C4-2B (cell line): ENCODE measurements around the gene BCL2L13.

Experiments
- CTCF ChIP-seq: fragments of 450-650 bp; conservative IDR thresholded peaks from 2 replicates; pipeline ENCODE4 v1.5.1; 2017; ENCODE audit warnings: mild to moderate bottlenecking
- ZFX ChIP-seq: fragments of 450-650 bp; IDR thresholded peaks from 2 replicates; pipeline ENCODE4 v1.6.1; 2017

DNA sequence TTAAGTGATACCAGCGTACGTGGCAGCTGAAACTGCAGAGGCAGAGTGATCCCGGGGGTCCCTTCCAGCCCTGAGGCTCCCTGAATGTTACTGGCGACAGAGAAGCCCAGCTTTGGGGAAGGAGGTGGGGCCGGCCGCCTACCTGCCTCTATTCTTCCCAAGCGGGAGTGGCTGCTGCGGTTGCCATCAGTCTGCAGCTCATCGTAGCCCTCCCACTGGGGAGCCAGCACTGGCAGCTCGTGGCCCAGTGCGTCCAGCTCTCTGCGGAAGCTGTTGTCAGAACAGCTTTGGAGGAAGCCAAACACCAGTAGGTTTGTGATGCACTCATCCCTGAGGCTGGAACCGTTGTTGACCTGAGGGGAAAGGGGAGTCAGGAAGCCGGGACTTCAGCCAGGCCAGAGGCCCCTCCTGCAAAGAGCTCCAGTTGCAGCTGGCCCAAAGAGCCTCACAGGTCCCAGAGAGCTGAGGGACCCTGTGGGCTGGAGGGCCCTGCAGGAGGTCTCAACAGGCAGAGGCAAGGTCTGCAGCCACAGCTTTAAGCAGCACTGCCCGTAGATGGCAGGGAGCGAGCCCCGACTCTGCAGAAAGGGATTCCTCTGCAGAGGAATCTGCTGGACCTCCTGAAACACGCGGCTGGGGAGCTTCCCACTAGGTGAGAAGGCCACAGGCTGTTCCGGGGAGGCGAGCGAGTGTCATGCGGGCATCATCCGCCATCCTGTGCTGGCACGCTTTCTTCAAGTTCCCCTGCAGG, 105.3 kb downstream of the BCL2L13 start:
- TF ChIP-seq CTCF (no peak), ZFX (no peak)
